Activated T-cell treated with anti-CD3 and anti-CD28 coated beads for 48 hours (primary cell): ENCODE results near the gene LONRF2.
"Not testable (repeated sequence)": the region's sequence is repeated elsewhere in the genome, so short reads cannot be mapped to it uniquely, and the experiment has no call there.

Experiments
- DNase-seq: peaks from one replicate; pipeline ENCODE4 v3.0.0-alpha.2; 2020; ENCODE audit warnings: low read depth

Gene LONRF2

DNA sequence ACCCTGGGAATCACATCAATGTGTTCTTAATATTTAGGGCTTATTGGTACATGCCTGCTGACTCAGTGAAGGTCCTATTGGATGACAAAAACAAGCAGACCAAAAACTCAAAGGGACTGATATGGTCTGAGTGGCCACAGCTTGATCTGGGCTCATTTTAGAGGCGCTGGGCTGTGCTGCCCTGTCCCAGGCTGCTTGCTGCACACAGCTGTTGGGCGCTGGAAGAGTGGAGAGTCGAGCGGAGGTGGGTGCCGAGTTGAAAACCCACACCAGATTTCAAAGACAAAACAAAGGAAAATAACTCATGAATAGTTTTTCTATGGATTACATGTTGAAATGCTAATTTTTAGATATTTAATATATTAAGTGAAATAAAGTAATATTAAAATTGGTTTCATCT lies 68.5 kb downstream of the LONRF2 start:
- DNase-seq, result no peak

DNA sequence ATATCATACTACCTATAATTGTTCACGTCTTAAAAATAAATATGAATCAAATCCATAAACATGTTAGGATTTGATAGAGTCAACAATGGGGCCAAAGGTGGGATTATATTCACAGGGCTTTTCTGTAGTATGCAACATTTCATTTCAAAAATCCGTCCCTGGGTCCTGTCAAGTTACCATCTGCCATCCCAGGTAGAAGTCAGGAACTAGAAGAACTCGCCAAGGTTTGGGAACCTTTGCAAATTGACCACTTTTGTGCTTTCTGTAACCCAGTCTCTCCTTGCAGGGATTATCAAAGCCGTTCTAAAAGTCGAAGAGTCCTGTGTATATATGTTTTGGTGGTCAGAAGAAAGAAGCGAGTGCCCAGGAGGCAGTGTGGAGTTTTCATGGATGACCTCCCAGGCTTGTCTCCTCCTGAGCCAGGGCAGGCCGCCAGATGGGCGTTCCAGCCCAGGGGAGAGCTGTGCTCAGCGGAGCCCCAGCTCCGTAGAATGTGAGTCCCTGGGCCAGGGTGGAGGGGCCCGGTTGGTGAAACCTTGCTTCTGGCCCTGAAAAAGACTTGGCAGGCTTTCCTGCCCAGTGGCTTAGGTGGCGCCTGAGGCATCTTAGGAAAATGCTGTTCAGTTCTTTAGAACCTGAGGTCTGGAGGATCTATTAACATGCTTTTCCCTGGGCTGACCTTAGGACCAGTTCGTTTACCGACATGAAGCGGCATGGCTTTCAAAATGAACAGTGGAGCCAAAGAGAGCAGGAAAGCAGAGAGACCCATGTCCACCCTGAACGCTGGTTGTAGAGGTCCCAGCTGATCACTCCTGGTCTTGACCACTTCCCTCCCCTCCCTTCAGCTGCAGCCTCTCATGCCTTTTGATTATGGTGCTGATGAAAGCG lies 69.2 kb downstream of the LONRF2 start:
- no peak for DNase-seq

DNA sequence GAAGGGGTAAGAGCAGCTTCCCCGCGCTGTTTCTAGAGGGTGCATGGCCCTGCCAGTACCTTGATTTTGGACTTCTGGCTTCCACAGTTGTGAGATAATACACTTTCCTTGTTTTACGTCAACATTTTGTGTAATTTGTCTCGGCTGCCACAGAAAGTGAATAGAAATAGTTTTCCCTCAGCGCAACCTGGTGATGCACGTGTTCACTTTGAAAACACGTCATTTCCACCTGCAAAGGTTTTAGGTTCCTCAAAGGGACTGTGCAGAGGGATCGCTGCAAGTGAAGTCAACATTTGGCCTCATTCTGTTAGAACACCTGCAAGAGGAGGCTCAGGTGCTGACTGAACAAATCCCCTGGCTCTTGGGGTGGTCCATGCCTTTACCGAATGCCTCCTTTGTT lies 71.7 kb downstream of the LONRF2 start:
- no peak for DNase-seq

DNA sequence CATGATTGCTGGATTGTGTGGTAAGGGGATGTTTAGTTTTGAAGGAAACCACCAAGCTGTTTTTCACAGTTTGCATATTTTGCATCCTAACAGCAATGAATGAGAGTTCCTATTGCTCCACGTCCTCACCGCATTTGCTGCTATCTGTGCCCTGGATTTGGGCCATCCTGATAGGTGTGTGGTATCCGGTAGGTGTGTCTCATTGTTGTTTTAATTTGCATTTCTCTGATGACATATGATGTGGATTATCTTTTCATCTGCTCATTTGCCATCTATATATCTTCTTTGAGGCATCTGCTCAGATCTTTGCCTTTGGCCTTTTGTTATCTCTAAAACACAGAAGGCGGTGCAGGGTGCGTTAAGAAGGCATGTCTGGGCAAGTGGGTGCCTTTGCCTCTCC lies 73.3 kb downstream of the LONRF2 start:
- no peak for DNase-seq

DNA sequence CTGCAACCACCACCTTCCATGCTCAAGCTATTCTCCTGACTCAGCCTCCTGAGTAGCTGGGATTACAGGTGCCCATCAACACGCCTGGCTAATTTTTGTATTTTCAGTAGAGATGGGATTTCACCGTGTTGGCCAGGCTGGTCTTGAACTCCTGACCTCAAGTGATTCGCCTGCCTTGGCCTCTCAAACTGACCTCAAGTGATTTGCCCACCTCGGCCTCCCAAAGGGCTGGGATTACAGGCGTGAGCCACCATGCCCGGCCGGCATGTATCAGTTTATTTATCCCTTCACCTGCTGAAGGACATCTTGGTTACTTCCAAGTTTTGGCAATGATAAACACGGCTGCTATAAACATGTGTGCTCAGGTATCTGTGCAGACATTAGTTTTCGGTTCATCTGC lies 73.7 kb downstream of the LONRF2 start:
- not testable (repeated sequence) for DNase-seq

DNA sequence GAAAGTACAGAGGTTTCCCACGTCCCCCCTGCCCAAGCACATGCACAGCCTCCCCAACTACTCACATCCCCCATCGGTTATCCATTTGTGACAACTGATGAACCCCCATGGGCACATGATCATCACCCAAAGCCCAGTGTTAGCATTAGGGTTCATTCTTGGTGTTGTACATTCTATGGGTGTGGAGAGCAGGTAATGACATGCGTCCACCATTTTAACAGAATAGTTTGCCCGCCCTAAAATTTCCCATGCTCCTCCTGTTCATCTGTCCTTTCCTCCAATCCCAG lies 74.3 kb downstream of the LONRF2 start:
- no peak for DNase-seq

DNA sequence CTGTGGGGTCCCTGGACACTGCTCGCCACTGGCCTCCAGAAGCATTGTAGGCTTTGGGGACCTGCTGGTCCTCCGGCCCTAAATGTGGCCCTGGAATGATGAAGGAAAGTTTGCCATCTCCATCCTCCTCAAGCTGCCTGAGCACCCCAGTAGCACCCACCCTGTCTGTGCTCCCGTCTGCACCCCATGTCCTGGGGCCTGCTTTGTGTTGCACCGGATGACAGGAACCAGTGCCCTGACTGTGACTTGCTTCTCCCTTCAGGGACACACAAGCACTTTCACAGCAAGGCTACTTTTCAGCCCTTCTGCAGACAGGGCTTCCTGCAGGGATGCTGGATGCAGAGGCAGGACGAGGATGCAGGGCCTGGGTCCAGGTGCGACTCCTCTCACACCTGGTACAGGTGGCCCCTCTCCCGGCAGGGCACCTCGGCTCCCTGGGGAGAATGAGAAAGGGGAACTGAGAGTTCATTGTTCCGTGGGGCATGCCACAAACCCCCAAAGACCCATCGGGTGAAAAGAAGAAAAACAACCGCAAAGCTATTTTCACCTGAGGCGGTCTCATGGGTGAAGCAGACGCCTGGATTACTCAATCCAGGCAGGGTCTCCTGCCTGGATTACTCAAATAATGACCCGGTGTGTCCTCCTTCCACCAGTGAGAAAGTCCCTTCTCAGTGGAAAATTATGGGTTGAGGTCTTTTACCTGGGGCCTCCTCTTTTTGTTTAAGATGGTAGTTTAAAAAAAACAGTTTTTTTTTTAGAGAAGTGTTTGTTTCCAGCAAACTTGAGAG lies 74.9 kb downstream of the LONRF2 start:
- no peak for DNase-seq

DNA sequence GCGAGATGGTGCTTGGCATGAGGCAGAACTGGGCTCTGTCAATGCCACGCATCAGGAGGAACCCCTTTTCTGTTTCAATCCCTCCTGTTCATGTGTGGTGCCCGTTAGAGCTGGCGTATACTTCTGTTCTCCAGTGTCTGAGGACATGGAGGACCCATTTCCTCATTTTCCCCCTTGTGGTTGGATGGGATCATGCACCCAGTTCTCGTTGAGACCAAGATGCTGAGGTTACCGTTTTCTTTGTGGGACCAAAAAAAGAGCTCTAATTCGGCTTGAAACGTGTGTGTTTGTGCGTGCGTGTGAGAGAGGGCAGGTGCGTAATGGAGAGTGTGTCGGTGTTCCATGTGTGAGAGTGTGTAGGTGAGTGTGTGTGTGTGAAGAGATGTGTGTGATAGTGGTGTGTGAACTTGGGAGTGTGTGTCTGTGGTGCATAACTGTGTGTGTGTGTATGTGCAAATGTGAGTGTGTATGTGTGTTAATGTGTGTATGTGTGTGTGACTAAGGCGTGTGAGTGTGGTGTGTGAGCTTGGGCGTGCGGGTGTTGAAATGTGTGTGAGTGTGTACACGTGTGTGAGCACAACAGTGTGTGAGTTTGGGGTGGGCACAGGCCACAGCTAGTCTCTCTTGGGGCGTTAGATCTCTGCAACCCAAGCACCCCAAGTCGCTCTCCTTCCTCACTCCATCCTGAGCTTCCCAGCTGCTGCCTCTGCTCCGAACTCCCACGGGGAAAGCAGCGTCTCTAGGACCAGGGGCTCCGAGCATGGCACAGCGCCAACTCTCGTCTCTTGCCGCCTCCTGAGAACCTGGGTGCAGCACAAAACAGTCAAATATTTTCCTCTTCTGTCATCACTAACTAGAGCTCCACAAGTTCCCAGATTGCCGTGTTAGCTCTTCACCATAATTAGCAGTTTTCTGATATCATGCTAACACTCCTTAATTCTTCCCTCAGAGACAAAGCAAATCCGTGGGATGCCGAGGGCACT lies 75.8 kb downstream of the LONRF2 start:
- no peak for DNase-seq

DNA sequence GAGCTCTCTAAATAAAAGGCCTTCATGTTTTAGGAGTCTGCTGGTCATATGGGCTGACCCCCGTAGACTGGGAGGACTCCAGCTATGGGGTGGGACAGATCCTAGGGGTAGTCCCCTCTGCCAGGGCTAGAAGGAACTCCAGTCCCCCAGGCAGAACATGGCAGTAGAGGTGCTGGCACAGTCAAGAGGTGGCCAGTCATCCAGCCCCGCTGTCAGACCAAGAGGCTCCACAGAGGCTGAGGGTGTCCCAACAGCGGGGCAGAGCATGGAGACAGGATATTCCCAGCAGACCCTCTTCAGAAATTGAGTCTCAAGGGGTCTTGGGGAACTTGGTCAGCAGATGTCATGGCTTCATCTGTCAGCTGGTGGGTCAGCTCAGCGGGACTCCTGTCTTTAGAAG lies 76.6 kb downstream of the LONRF2 start:
- no peak for DNase-seq

DNA sequence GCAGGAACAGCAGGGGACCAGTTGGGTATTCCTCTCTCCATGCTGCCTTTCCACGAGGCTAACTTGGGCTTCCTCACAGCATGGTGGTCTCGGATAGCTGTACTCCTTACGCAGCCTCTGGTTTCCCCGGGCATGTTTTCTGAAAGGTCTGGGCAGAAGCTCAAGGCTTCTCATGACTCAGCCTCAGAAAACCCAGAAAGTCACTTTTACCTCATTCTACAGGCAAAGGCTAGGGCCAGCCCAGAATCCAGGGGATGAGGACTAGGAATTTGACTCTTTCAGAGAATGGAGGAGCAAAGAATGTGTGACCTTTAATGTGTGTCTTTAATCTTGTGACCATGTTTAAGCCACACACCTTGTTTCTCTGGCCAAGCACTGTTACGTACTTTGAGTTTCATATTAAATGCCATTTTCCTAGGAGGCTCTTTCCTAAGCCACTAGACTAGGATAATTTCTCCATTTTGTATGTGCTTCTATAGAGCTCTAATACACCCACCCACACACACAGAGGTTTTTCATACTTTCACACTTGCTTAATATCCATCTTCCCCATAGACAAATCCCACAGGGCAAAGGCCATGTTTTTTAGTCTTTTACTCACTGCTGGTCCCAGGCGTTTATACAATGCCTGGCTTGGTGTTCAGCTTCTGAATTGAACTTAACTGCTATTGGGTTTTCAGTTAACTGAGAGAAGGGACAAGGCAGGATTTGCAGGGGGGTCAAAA lies 77.3 kb downstream of the LONRF2 start:
- DNase-seq, result no peak

DNA sequence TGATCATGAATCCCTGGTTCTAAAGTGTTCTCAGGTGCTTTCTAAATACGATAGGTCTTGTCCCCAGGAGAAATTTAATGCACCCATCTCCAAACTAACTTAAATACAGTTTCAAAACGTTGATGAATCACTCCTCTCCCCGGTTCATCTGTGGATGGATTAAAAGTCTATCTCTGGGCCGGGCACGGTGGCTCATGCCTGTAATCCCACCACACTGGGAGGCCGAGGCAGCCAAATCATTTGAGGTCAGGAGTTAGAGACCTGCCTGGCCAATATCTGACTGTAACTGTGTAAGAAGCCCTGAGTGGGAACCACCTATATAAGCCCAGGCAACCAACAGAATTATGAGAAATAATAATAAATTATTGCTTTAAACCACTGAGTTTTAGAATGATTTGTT lies 78.7 kb downstream of the LONRF2 start:
- DNase-seq, result no peak

DNA sequence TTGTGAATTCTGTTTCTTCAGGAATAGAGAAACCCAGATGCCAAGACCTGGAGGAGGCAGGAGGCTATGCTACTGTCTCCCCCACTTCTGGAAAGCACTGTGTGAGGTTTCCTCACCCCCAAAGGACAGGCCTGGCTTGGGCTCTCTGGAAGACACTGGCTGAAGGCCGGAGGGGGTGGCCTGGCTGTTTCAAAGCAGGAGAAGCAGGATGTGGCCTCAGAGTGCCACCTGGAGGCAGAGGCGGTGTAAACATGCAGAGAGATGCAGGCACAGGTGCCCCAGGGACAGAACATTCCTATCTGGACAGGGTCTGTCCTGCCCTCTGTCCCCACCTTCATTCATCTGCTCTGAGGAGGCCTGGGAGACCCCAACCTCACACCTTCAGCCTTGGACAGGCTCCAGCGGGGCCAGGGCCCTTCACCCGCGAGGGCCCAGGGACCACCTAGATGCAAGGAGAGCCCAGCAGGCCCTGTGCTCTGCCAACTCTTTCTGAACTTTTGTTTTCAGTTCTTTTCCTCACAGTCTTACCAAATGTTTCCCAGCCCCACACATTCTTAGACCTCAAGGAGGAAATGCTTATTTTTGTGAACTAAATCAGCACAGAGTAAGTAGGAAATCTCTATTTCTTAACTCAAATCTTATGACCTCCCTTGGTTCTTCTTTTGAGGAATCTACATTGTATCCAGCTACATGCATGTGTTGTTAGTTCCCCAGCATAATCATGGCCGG lies 79.2 kb downstream of the LONRF2 start:
- DNase-seq, result peak; percentile 37

DNA sequence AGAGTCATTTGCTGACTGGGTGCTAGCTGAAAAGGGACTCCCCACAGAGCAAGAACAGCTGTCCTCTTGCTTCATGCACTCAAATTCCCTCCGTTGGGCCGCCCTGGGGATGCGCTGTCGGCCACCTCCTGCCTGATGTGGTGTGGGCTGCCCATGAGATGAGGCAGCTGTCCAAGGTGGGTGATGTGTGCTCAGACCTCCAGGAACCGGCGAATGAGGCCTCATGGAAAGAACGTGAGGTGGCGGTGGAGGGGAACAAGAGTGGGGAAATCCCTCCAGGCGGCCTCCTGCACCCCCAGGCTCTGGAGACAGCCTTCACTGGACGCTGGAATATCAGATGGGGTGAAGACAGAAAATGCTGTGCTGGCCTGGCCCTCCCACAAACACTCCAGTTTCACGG lies 79.8 kb downstream of the LONRF2 start:
- DNase-seq, result no peak

DNA sequence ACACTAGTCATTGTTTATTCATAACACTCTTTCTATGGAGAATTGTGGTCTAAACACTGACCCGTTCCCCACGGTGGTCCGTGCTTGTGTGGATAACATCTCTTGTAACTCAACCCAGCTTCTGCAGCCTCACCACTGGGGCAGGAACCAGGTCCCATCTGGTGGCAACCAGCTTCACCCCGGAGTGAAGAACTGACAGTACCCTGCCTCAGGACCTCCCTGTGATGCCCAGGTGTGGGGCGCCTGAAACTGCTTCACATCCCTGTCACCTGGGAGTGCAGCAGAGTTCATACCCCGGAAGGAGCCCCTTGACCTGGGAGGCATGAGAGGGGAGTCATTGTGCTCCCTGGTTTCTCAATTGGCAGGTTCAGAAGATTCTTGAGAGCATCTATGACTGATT lies 81.1 kb downstream of the LONRF2 start:
- DNase-seq, result no peak

DNA sequence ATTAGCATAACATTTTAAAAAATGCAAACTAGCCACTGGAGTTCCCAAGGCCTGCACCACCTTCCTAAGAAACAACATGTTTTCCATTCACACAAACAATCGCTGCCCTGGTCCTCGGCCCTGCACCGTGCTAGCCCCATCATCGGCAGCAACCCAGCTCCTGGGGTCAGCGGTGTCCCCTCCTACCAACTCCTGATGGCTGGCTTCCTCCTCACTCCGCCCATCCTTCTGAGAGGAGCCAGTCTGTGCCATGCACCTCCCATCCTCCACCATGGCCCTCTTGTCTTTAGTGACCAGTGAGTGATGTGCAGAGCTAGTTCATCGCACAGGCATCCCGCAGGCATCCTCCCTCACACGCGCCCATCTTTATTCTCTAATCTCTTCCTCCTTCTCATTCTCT lies 81.9 kb downstream of the LONRF2 start:
- DNase-seq, result no peak

DNA sequence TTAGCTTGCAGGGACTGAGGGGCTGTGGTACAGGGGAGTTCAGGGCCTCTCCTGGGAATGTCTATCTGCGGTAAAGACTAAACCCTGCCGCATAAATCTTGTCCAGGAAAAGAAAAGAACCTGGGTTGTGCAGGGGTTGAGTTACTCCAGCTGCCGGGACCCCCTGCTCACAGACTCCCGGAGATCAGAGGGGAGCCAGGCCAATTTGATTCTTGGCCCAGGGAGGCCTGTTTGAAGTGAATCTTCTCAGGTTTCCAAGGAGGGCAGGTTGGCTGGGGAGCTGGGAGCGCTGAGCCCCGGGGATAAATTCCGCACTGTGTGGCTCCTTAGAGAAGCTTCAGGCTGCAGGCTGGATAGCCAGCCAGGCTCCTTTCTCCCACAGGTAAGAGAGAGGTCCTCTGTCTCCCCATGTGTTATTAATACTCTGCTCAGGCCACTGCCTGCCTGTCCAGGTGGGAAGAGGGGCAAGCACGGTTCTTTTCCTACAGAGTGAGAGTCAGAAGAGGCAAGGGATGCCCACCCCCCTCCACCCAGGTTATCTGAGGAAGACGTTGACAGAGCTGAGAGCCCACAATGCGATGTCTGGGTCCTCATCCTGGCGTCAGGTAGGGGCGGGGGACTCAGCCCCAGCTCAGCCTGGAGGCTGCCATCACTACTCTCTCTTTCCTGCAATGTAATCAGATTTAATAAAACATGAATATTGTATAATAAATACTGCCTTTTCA lies 82.7 kb downstream of the LONRF2 start:
- DNase-seq, result no peak

DNA sequence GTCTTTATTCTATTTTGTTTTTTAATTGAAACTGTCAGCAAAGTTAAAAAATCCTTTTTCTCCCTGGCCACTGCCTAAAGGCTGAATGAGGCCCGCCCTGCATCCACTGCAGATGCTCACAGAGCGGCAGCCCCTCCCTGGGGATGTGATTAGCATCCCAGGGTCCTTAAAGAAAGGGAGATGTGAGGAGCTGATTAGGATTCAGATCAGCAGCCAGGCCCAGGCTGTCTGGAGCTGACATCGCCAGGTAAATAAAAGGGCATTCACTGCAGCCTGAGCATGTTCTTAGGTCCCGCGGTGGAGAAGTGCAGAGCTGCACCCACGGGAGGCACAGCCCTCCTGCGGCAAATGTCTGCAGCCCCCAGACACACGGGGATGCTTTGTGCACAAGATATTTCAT lies 83.8 kb downstream of the LONRF2 start:
- DNase-seq, result no peak

DNA sequence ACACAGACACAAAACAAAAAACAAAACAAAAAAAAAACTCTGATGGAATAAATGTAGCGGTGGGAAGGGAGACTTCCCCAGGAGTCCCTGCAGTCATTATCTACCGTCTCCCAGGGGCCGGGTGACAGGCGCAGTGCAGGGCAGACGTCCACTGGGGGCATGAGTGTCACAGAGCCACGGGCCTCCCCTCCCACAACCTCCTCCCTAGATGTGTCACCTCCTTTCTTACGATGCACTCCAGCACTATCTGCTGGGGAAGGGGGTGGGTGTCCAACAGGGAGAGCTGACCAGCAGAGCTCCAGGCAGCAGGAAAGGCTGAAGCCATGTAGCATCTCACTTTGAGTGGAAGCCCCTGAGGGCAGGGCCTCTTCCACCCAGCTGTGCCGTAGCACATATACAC lies 84.5 kb downstream of the LONRF2 start:
- no peak for DNase-seq

DNA sequence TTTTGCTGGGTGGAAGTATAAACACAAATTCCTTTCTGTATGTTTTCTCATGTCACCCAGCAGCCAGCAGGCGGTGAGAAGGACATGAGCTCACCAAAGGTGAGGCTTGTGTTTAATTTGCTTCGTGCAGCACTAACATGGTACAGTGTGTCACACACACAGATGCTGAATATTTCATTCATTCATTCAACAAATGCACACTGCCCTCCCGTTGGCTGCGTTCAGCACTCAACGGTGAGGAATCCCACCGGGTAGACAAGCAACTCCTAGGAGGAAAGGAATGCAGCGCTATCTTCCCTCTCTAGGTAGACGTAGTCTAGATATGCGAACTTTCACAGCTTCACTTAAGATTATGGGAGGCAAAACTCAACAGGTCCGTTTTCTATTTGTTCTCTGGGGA lies 85.1 kb downstream of the LONRF2 start:
- no peak for DNase-seq

DNA sequence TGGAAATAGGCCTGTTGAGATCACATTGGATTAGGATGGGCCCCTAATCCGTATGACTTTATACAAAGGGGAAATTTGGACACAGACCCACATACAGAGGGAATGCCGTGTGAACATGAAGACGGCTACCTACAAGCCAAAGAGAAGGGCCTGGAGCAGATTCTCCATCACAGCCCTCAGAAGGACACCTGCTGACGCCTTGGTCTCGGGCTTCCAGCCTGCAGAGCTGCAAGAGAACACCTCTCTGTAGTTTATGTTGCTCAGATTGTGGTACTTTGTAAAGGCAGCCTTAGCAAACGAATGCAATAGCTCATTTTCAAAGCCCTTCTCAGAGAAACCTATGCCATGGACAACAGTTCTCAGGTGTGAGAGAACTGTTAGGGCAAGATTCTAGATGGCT lies 86.1 kb downstream of the LONRF2 start:
- no peak for DNase-seq
